GM19035 (cell line): ENCODE data around the gene LRRC25.
"Not testable (repeated sequence)": the region's sequence is repeated elsewhere in the genome, so short reads cannot be mapped to it uniquely, and the experiment has no call there.

ENCODE experiments used
- ATAC-seq: cut with Tn5 transposase; IDR thresholded peaks from one replicate; pipeline ENCODE4 v1.9.1; 2021; ENCODE audit not compliant: unreplicated experiment

The LRRC25 gene

DNA sequence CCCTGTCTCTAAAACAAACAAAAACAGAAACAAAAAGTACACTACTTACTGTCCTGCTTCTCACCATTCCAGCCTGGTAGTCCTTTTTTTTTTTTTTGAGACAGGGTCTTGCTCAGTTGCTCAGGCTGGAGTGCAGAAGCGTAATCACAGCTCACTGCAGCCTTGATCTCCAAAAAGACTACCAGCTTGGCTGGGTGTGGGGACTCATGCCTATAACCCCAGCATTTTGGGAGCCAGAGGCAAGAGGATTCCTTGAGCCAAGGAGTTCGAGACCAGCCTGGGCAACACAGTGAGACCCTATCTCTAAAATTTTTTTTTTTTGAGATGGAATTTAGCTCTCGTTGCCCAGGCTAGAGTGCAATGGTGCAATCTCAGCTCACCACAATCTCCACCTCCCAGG is 16.6 kb downstream of the LRRC25 start:
- no peak for ATAC-seq

DNA sequence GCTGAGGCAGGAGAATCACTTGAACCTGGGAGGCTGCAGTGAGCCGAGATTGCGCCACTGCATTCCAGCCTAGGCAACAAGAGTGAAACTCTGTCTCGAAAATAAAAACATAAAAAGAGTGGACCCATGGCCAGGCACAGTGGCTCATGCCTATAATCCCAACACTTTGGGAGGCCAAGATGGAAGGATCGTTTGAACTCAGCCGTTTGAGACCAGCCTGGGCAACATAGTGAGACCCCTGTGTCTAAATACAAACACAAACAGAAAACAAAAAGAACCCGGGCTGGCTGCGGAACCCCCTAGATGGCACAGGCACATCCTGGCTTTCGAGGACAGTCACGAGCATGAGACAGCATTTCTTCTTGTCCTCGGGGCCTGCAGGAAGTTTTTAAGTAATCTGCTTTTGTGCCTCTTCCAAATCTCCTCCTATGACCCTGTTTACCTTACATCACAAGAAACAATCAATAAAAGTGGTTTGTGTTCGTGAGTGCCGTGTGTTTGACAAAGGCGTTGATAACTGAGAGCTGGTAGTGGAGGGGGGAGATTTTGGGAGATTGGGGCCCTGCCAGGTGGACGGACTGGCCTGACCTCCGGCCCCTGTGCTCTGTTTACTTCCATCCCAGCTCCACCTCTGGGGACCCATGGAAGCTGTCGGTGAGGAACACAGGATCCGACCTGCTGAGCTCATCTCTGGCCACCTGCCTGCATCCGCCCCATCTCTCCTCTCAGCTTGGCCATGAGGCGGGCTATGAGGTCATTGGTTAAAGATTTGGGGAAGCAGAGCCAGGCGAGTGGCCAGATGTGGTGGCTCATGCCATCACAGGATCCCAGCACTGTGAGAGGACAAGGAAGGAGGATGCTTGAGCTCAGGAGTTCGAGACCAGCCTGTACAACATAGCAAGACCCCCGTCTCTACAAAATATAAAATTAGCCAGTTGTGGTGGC is 17.3 kb downstream of the LRRC25 start:
- no peak for ATAC-seq

DNA sequence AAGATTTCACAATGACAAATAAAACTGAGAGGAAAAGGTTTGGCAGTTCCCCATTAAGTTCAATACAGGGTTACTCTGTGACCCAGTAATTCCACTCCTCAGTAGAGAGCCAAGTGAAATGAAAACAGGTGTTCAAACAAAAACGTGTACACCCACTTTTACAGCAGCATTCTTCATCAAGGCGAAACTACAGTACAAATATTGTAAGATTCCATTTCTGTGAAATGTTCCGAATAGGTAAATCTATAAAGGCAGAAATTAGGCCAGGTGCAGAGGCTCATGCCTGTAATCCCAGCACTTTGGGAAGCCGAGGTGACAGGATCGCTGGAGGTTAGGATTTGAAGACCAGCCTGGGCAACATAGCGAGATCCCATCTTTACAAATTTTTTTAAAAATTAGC is 20.4 kb downstream of the LRRC25 start:
- ATAC-seq, result no peak

DNA sequence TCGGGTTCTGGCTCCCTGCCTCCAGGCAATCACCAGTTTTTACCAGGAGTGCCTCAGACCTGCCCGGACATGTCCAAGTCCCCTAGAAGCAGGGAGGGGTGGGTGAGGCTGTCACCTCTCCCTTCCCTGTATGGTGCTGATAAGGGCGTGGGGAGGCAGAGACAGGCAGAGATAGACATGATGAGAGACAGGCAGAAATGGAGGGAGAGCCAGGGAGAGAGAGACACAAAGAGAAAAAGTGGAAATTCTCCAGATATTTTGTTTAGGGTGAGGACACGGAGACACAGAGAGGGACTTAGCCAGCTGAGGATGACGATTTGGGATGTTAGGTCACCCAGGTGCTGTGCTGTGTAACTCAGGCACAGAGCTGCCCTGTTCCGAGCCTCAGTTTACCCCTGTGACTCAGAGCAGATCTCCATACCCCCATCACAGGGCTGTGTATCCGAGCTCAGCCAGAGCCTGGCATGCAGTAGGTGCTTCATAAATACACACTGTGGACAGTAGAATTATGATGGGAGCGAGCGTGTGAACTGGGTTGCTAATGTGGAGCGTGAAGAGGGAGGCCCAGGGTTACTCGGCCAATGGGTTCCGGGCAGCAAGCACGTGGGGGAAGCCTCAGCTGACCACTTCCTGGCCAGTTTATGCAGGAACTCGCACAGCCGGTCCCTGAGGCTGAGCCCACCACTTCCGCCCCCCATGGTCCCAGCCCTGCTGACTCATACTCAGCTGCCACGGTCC is 23.4 kb downstream of the LRRC25 start:
- peak; percentile 85 for ATAC-seq

DNA sequence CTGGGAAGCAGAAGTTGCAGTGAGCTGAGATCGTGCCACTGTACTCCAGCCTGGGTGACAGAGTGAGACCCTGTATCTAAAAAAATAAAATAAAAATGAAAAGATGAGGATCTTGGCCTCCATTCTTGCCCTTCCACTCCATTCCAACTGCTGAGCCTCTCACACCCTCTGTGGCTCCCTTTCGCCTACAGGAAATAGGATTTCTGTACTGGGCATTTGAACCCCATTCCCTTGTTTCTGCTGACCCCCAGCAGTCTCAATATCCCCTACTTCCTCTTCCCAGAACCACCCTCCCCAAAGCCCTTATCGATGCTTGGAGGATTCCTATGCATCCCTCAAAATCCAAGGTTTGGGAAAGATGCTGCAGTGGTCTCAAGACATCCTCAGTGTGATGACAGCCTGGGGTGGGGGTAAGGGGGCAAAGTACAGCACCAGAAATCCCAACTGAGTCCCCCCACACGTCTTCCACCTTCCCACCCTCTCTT is 24.0 kb downstream of the LRRC25 start:
- no peak for ATAC-seq

DNA sequence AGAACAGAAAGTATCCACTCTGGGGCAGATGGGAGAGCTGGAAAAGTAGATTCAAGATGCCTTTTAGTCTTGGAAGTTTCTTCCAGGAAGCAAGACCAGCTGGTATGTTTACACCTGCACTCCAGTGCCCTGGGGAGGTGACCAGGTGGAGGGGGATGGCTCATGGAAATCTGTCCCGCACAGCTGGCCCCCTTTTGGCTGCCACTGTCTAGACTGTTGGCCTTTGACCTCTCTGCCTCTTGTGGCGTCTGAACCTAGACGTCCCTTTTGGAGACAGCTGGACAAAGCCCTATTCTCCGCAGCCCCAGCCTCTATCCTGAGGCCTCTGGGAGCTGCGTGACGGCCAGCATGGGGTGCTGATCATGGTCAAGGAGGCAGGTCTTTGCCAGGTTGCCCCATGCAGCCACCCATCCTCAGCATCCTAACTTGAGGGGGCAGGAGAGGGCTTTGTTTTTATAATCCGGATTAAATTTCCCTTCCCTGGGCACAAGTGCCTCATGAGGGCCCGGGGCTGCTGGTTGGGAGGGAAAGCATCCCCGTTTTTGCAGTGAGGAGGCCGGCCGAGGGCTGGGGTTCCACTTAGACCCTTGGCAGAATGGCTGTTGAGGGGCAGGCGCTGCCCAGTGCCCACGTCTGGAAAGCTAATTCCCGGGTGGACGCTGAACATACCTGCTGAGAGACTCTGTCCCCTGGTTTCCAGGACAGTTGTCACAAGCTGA is 28.8 kb downstream of the LRRC25 start:
- ATAC-seq, result no peak

DNA sequence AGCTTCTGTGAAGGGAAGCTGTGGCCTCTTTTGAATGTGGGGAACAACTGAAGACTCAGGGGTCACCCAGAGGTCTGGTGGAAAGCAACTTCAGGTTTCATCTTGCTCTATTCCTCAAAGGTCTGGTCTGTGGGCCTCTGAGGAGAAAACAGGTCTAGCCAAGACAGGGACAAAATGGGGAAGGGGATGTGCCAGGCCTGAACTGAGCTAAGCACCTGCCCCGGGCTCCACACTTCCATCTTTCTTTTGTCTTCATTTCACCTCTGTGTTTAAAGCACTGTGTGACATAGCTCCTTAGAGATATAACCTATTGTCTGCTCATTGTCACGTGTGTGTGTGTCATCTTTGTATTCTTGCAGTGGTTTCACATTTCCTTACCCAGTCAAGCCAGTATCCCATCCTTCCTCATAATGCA is 31.4 kb downstream of the LRRC25 start:
- ATAC-seq, result no peak

DNA sequence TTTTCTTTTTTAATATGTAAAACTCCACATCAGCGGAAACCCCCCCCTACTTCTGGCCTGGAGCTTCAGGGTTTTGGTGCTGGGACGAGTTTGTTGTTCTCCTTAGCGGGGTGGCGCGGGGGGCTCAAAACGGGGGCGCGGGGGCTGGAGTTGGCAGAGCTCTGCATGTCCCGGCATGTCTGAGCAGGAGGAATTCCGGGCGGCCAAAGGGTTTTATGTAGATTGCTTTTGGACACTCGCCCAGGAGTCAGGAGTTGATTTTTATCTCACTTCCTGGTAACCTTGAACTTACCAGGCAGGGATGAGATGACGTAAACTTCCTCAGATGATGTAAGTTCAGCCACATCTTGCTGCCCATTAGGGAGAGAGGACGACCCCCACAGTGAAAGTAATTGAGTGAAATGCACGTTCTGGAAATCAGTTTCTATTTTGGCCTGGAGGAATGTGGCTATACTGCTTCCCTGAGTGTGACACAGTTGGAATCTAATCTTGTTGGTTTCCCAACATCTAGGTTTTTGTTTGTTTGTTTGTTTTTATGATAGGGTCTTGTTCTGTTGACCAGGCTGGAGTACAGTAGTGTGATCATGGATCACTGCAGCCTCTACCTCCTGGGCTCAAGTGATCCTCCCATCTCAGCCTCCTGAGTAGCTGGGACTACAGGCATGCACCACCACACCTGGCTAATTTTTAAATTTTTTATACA is 32.4 kb downstream of the LRRC25 start:
- no peak for ATAC-seq

DNA sequence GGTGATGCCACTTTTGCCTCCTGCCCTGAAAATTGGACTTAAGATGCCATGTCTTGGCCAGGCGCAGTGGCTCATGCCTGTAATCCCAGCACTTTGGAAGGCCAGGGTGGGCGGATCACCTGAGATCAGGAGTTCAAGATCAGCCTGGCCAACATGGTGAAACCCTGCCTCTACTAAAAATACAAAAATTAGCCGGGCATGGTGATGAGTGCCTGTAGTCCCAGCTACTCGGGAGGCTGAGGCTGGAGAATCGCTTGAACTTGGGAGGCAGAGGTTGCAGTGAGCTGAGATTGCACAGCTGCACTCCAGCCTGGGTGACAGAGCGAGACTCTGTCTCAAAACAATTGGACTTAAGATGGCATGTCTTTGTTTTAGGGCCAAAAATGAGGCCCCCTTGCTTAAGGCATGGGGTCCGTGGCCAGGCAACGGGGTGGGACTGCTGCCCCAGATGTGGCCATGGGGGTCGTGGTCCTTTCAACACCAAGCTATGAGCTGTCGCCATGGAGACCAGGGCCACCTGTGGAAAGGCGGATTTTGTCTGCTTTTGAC is 33.1 kb downstream of the LRRC25 start:
- ATAC-seq, result not testable (repeated sequence)

DNA sequence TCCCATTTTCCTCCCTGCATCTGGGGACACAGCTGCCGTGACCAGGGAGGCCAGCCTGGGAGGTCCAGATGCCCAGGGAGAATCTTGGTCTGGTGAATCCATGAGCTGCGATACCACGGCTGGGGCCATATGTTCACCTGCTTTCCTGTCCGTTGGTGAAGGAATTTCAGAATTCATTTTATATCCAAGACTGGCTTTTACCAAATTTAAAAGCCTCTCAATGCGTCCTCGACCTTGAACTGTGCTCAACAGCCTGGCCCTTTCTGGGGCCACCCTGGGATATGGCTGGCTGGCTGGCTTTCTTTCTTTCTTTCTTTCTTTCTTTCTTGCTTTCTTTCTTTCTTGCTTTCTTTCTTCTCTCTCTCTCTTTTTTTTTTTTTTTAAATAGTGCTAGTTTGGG is 33.6 kb downstream of the LRRC25 start:
- no peak for ATAC-seq

DNA sequence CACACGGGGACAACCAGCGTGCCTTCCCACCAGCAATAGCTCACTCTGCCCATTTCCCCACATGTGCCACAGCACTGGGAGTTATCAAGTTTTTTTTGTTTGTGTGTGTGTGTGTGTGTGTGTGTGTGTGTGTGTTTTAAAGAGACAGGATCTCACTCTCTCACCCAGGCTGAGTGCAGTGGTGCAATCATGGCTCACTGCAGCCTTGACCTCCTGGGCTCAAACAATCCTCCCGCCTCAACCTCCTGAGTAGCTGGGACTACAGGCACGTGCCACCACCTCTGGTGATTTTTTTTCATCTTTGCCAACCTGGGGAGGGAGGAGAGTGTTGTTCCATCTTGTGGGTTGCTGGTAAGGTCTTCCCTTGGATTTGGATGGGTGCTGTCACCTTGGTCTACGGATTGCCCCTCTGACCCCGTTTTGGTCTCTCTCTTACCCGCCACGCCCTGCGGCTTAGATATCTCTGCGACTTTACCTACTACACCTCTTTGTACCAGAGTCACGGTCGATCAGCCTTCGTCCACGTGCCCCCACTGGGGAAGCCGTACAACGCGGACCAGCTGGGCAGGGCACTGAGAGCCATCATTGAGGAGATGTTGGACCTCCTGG is 34.4 kb downstream of the LRRC25 start:
- no peak for ATAC-seq

DNA sequence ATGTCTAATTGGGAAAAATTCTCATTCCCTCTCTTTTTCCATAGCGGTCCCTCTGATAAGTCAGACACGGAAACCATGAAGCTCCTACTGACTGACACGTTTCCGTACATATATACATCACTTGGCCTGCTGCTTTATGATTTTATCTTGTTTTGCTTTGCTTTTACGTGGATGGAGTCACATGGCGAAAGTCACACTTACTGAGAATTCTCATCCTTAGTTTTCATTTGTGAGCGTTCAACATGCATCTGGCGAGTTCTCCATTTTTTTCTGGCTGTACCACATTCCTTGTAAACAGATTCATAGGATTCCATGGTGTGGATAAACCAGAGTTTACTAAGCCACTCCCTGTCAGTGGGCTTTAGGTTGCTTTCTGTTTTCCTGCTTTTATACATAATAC is 35.8 kb downstream of the LRRC25 start:
- ATAC-seq, result no peak

DNA sequence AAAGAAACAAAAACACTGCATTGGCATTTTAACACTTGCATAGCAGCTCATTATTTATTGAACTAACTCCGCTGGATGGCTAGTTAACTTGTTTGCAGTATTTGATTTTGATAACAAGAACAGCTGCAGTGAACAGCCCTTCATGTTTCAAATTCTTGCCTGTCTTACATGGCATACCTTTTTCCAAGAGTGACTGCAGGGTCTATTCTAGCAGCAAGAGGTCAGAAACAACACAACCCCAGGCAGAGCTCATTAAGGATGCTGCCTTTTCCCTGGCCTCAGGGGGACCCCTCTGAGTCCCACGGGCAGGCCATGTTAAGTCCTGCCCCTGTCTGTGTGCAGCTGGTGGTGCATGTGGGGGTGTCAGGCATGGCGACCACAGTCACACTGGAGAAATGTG is 40.4 kb downstream of the LRRC25 start:
- no peak for ATAC-seq

DNA sequence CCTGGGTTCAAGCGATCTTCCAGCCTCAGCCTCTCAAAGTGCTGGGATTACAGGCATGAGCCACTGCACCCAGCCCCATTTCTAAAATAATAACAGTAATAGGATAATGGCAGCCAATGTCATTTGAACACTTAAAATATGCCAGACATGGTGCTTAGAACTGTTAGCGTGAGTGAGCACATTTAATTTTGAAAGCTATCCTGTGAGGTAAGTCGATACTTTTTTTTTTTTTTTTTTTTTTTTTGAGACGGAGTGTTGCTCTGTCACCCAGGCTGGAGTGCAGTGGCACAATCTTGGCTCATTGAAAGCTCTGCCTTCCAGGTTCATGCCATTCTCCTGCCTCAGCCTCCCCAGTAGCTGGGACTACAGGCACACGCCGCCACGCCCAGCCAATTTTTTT is 42.7 kb downstream of the LRRC25 start:
- not testable (repeated sequence) for ATAC-seq

DNA sequence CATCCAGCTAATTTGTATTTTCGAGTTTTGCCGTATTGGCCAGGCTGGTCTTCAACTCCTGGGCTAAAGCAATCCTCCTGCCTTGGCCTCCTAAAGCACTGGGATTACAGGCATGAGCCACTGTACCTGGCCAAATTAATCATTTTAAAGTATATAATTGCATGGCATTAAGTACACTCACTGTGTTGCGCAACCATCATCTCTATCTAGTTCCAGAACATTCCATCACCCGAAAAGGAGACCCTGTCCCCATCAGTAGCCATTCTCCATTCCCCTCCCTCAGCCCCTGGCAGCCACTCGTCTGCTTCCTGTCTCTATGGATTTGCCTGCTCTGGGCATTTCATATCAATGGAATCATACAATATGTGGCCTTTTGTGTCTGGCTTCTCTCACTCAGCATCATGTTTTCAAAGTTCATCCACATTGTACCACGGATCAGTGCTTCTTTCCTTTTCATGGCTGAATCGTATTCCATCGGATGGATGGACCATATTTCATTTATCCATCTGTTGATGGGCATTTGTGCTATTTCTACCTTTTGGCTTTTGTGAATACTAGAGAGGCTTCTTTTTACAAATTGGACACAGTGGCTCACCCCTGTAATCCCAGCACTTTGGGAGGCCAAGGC is 43.9 kb downstream of the LRRC25 start:
- no peak for ATAC-seq

DNA sequence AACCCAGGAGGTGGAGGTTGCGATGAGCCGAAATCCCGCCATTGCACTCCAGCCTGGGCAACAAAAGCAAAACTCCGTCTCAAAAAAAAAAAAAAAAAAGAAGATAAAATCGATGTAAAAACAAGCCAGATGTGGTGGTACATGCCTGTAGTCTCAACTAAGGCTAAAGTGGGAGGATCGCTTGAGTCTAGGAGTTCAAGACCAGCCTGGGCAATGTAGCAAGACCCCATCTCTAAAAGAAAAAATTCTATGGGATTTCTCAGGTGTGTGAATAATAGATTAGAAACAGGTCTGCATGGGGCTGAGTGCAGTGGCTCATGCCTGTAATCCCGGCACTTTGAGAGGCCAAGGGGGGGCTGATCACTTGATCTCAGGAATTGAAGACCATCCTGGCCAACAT is 45.9 kb downstream of the LRRC25 start:
- no peak for ATAC-seq

DNA sequence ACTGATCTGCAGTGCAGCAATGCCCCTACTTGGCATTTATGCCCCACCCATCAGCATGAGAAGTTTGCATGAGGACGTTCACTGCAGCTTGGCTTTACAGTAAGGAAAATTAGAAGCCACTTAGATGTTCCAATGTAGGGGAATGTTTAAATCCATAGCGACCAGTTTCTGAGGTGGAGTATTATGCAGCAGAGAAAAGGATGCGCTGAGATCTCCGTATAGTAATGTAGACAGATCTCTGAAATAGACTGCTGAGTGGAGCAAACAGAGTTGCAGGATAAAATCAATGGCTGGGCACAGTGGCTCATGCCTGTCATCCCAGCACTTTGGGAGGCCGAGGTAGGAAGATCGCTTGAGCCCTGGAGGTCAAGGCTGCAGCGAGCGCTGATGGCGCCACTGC is 46.9 kb downstream of the LRRC25 start:
- ATAC-seq, result no peak

DNA sequence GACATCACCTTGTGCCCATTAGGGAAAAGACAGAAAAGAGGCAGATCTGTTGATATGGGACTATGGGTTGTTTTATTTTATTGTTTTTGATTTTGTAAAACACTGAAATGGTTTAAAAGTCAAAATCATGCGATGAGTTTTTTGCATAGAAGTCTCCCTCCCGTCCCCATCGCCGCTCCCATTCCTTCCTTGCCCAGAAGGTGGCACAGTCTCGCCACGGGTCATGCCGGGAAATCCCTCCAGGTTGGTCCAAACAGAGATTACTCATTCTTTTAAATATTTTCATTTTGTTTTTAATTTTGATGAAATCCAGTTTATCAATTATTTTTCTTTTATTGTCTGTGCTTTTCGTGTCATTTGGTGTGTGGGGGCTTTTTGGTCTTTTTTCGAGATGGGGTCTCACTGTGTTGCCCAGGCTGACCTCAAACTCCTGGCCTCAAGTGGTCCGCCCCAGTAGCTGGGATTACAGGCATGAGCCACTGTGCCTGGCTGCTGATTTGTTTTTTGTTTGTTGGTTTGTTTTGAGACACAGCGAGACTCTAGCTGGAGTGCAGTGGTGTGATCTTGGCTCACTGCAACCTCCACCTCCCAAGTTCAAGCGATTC is 47.8 kb downstream of the LRRC25 start:
- no peak for ATAC-seq

DNA sequence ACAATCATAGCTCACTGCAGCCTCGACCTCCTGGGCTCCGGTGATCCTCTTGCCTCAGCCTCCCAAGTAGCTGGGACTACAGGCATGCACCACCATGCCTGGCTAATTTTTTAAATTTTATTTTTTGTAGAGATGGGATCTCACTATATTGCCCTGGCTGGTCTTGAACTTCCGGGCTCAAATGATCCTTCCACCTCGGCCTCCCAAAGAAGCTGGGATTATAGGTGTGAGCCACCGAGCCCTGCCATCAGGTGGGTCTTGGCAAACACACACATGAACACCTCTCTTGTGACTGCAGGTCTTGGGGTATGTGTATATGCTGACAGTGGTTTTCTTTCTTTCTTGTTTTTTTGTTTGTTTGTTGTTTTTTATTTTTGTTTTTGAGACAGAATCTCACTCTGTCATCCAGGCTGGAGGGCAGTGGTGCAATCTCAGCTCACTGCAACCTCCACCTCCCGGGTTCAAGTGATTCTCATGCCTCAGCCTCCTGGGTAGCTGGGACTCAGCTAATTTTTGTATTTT is 48.5 kb downstream of the LRRC25 start:
- not testable (repeated sequence) for ATAC-seq
